ENCODE results near the gene POLL. TPM values are rescaled to one million over a fixed set of nuclear protein-coding genes. Genes with fewer than 3 reads are reported as not detected.

POLL gene
- total RNA-seq, 8 experiments from 2014 or later: 12.5 to 28.0 (median 16.3) TPM

DNA sequence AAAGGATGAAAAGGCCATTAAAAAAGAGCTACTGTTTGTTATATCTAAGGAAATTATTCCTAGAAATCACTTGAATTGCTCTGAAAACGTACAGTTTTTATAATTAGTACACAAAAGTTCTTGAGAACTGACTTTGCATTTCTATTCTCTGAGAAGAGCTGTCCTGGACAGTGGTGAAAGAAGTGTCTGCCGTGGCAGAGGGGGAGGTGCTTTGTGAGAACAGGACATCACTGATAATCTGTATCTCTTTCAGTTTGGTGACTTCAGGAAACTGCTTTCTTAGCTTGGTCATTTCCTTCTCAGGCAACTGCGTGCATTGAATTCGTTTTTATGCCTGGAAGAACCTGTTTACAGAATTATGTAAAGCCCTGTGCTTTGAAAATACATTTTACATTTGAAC lies 52.1 kb downstream of the POLL start:
- ATAC-seq (replicated peaks in 6 of 8): no peak
- peaks cover 0 to 2% of the 10 kb centered on the region in 2 donors for H3K4me1 ChIP-seq (replicated peaks in 1 of 2)
- H3K27ac ChIP-seq: no peak overlapping the region
- no peak overlapping the region for H3K4me3 ChIP-seq
- in situ Hi-C loops (cut with MboI; ENCODE audit: low pct_unique_long_range_greater_than_20kb in 2 of 9, low sequenced_read_pairs in 9 of 9, unreplicated experiment in 9 of 9): no loop called here
- 20 to 90% (median 61%) methylated on average over 1 to 4 of the region's 4 CpGs for WGBS, 10 experiments

DNA sequence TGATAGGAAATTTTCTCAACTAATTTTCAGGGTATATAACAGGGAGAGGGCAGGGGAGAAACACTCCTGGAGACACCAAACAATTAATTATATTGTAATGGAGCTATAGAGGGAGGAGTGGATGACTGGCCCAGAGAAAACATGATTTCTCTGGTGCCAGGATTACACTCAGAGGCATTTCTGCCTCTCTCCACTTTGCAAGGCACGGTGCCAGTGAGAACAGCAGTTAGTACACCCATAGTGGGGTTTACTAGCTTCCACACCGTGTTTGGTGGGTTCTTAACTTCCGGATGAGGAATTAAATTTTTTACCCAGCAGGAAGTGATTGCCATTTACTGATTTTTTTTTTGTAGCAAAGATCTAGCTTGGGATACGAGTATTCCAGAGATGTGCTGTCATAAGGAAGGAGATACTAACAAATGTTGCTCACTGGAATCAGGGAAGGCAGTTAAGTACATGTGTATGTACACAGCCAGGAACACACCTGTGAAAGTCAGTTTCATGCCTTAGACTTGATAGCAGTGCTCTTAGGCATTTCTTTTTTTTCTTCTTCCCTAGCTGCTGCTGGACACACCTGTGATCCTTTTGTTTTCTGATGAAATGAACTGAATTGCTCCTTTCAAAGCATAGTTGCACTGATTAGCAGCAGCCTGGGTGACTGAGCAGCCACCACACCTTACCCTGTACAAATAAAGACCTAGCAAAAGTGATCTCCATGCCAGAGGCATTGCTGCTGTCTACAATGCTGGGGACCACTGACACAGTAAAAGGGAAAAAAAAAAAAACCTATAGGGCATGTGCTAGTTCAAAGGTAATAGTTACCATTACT lies 58.1 kb downstream of the POLL start:
- no peaks in the 10 kb centered on the region for H3K4me1 ChIP-seq (replicated peaks in 1 of 2)
- no peak overlapping the region for H3K4me3 ChIP-seq
- WGBS, 10 experiments: 29 to 100% (median 86%) methylated on average over 1 to 3 of the region's 4 CpGs; no CpG with 5 or more reads in 3 of the 10 experiments
- ATAC-seq (replicated peaks in 6 of 8): peak in 1 of 8 experiments; percentile 78
- in situ Hi-C loops (cut with MboI; ENCODE audit: low pct_unique_long_range_greater_than_20kb in 2 of 9, low sequenced_read_pairs in 9 of 9, unreplicated experiment in 9 of 9): no loop called here
- H3K27ac ChIP-seq: no peak overlapping the region

- no peak overlapping the region for H3K27ac ChIP-seq
- no peak overlapping the region for H3K4me3 ChIP-seq
- ATAC-seq (replicated peaks in 6 of 8): no peak
- in situ Hi-C loops (cut with MboI; ENCODE audit: low pct_unique_long_range_greater_than_20kb in 2 of 9, low sequenced_read_pairs in 9 of 9, unreplicated experiment in 9 of 9): no loop called here
- H3K4me1 ChIP-seq (replicated peaks in 1 of 2): no peaks in the 10 kb centered on the region
- WGBS, 10 experiments: 80 to 100% (median 100%) methylated on average over 1 of the region's 1 CpG; no CpG with 5 or more reads in 1 of the 10 experiments
These were observed 58.9 kb downstream of the POLL start for GRCh38 chr10:101529207-101529606.

Other genes starting within 250 kb of the POLL start
- 10 to 100 TPM; 18.5 to 27.5 (median 20.1) TPM for gene BTRC, start 234.1 kb downstream of the POLL start, total RNA-seq
- gene DPCD, start 64 bp upstream of the POLL start, total RNA-seq: 100 to 1,000 TPM in 1 of 8 experiments, 10 to 100 TPM in 7; 28.9 to 105 (median 64.7) TPM
- 10 to 100 TPM; 17.9 to 35.8 (median 24.0) TPM for gene FBXW4, start 106.9 kb upstream of the POLL start, total RNA-seq
- gene FGF8, start 187.9 kb upstream of the POLL start, total RNA-seq: 1 to 10 TPM in 1 of 8 experiments, under 1 TPM in 2, not detected in 5; 0.27 to 1.0 (median 0.63) TPM
- 10 to 100 TPM; 31.1 to 95.4 (median 41.6) TPM for gene NPM3, start 195.2 kb upstream of the POLL start, total RNA-seq
- 100 to 1,000 TPM in 7 of 8 experiments, 10 to 100 TPM in 1; 70.5 to 193 (median 171) TPM for gene OGA, start 230.2 kb upstream of the POLL start, total RNA-seq

All from motor neuron (in vitro differentiated cells).